NB4 (cell line): ENCODE measurements around the gene ARHGEF4.

Source experiments
- CTCF ChIP-seq: IDR thresholded peaks from one replicate; pipeline ENCODE4 v1.5.1; 2012; ENCODE audit warnings: low read depth, low read length
- MAX ChIP-seq: IDR thresholded peaks from 2 replicates; pipeline ENCODE4 v1.6.1; 2011; ENCODE audit warnings: low read depth, low read length

GRCh38 chr2:130882111-130882690 is 45.5 kb downstream of the ARHGEF4 start:
- TF ChIP-seq CTCF, result no peak
- no peak for TF ChIP-seq MAX
